Measurements from ENCODE around the gene HHIPL1.

GRCh38 chr14:99677231-99678140 is 32.6 kb downstream of the HHIPL1 start:
- TF ChIP-seq POLR2A (IDR thresholded peaks at IDR 0.05; ENCODE audit: low read depth, low read length), result no peak
- TF ChIP-seq TAF1 (IDR thresholded peaks at IDR 0.05; ENCODE audit: low read depth, low read length), result no peak
- no peak for TF ChIP-seq POLR2AphosphoS5 (IDR thresholded peaks at IDR 0.05; ENCODE audit: low read depth, low read length)
- TF ChIP-seq PAX5 (IDR thresholded peaks at IDR 0.05; ENCODE audit: insufficient read depth, low read length, severe bottlenecking), result no peak
- TF ChIP-seq POU2F2 (IDR thresholded peaks at IDR 0.05; ENCODE audit: low read depth, low read length), result no peak
- no peak for TF ChIP-seq SPI1 (IDR thresholded peaks at IDR 0.05; ENCODE audit: low read depth, low read length)

Data from GM12891 (cell line).